ENCODE results near the gene PROK1.
"Not testable (repeated sequence)": the region's sequence is repeated elsewhere in the genome, so short reads cannot be mapped to it uniquely, and the experiment has no call there.

Gene PROK1

DNA sequence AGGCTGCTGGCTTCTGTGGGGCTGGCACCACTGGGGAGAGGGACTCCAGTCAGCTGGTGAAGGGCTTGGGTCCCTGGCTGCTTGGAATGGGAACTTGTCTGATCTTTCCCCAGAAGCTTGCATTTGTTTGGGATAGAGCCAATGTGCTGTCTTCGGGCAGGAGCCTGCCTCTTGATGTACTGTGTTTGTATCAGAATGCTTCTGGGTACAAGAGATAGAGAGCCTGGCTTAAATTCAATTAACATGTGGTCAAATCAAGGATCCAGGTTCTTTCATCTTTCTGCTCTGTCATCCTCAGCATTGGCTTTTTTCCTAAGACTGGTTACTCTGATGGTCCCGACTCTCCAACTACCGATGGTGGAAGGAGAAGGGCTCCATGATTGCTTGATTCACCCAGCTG, 16.0 kb upstream of the PROK1 start:
- DNase-seq: no peak

GRCh38 chr1:110436635-110437034, 14.3 kb upstream of the PROK1 start:
- DNase-seq: no peak

GRCh38 chr1:110437645-110438299, 13.2 kb upstream of the PROK1 start:
- not testable (repeated sequence) for DNase-seq

DNA sequence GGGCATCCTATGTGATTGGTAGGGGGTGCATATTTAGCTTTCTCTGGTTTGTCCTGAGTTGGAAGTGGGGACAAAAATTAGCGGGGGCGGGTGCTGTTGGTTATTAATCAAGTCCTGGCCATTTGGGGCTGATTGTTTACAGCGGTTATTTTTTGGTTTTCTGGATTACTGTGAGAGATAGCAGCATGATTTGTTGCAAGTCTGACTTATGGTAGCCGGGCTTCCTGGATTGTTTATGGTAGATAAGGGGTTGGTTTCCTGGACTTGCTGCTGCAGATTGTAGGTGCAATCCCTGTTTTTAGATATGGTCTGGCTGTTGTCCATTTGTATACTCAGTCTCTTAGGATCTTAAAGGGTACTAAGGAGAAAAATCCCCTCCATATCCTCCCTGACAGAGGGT, 12.1 kb upstream of the PROK1 start:
- DNase-seq: no peak

GRCh38 chr1:110439873-110440272, 11.1 kb upstream of the PROK1 start:
- DNase-seq: not testable (repeated sequence)

- no peak for DNase-seq
Observed at GRCh38 chr1:110440877-110441276, 10.1 kb upstream of the PROK1 start.

DNA sequence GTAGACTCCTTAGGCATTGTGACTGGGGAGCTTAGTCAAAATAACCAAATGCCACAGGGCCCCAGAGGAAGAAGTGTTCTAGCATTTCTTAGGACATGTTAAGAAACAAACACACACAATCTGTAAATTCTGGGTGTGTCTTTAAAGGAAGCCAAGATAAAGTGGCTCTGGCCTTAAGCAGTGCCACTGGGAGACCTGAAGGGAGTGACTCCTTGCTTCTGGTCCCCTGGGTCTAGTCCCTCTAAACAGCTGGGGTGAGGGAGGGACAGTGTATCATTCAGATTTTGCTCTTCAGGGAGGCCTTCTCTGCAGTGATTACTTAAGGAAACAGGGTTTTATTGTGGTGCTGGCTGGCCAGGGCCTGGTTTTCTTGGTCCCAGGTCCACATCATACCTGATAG, 9.1 kb upstream of the PROK1 start:
- DNase-seq: no peak

- DNase-seq: no peak
Observed at GRCh38 chr1:110443451-110443850, 7.5 kb upstream of the PROK1 start.

- DNase-seq: no peak
Observed at GRCh38 chr1:110444561-110444960, 6.4 kb upstream of the PROK1 start.

- DNase-seq: no peak
Observed at GRCh38 chr1:110449661-110450651, 993 bp upstream of the PROK1 start.

DNA sequence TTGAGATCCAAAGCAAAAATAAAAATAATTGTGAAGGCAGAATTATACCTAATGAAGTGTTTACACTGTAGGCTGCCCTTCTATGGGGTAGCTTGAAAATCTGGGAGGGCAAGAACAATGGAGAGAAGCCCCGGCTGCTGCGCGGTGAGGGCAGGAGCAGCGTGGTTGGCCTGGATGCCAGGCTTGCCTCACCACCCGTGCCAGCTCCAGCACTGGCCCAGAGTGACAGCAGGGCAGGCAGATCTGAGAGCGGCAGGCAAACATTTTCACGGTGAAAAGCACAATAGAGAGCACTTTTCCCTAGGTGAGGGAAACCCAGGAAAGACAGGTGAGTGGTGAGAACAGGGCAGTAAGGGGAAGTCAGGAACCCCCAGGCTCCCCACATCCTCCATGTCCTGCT, 1.4 kb downstream of the PROK1 start:
- no peak for DNase-seq

GRCh38 chr1:110453829-110454228, 2.9 kb downstream of the PROK1 start:
- no peak for DNase-seq

DNA sequence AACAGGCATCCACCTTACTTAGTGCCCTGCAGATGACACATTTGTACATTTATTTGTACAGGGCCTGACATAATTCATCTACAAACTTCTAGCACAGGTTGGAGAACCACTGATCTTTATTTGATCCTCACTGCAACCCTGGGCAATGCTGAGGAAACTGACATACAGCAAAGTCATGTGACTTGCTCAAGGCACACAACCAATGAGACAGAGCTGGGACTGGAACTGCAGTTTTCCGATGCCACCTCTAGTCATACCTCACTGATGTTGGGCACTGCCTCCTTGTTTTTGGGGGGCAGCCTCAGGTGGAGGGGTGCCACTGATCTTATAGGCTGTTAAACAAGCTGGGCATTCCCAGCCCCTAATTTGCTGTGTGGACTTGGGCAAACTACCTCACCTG, 3.4 kb downstream of the PROK1 start:
- DNase-seq: no peak

- DNase-seq: no peak
Observed at GRCh38 chr1:110455151-110455550, 4.2 kb downstream of the PROK1 start.

DNA sequence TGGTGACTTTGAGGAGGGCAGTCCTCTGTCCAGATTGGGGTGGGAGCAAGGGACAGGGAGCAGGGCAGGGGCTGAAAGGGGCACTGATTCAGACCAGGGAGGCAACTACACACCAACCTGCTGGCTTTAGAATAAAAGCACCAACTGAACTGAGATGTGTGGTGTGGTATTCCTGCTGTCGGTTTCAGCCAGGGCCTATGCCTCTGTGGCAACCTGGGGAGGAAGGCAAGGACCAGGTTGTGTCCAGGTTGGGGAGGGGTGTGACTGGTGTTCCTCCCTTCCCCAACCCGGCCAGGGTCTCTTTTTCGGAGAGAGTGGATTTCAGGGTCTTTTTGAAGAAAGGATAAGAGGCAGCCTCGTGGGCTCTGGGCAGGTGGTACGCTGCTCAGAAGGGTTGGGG, 6.3 kb downstream of the PROK1 start:
- DNase-seq: no peak

- DNase-seq: peak; percentile 93
Observed at GRCh38 chr1:110460253-110461220, 9.6 kb downstream of the PROK1 start.

- DNase-seq: no peak
Observed at GRCh38 chr1:110462093-110462492, 11.1 kb downstream of the PROK1 start.

GRCh38 chr1:110462964-110463363, 12.0 kb downstream of the PROK1 start:
- DNase-seq: no peak

DNA sequence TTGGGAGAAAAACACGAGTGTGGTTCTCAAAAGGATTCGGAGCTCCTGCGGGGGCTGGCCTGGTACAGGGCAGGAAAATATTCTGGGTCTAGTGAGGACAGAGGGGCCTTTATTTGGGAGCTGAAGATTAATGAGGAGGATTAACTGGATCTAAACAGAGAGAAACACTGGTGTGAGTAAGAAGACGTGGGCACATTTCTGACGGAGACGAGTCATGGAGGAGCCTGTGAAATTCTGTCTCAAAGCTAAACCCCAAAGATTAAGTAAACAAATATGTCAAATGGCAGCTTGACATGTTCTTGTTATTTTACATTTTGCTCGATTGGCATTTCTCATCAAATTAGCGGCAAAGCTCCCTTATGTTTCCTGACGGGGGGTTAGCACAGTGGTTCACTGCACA, 12.8 kb downstream of the PROK1 start:
- DNase-seq: no peak

GRCh38 chr1:110464340-110464739, 13.4 kb downstream of the PROK1 start:
- DNase-seq: no peak

- no peak for DNase-seq
Observed at GRCh38 chr1:110465038-110465813, 14.3 kb downstream of the PROK1 start.

DNA sequence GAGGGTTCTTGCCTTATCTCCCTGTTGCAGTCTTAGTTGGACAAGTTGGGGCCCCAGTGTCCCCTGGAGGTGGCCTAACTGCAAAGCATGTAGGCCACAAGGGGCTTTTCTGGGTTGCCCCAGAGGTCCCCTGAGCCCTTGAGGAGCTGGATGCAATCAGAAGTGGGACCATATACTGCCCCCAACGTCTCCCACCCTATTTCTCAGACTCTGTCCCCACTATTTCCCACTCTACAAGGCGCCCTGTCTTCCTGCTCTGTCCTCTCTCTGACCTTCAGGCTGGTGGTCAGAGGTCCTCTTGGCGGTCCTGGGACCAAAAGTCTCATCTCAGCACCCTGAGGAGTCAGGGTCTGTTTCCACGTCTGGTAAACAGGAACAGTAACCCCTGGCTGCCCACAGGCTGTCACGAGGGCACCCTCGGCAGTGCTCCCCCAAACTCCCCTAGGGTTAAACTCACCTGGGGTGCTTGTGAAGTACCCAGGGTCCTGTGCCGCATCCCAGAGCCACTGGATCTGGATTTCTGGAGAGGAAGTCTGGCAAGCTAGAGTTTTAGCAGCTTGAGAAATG, 14.9 kb downstream of the PROK1 start:
- DNase-seq: no peak
